Stimulated activated CD8-positive, alpha-beta memory T cell treated with anti-CD3 and anti-CD28 coated beads, Interleukin-12 subunit alpha, Interleukin-12 subunit beta, amount 100 ng/mL, for 24 hours (primary cell): ENCODE measurements around the gene GULP1.
"Not testable (repeated sequence)": the region's sequence is repeated elsewhere in the genome, so short reads cannot be mapped to it uniquely, and the experiment has no call there.

ENCODE experiments used
- DNase-seq: peaks from one replicate; pipeline ENCODE4 v3.0.0-alpha.2; 2020; ENCODE audit errors: extremely low read depth

The GULP1 gene

DNA sequence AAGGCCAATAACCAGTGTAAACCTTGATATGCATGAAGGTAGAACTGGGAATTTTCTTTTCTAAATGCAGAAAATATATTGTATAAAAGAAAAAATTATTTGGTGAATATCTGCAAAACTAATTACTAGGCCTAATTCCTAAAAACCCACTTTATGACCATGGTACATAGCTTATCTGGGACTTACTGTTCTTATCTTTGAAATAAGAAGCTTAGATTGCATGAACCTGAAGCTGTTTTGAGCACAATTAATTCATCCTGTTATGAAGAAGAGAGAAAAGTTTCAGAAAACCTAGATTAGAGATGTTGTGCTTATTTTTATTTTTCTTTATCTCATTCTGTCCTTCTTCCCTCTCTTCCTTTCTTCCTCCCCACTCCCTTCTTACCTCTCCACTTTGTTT is 235.0 kb downstream of the GULP1 start:
- no peak for DNase-seq

DNA sequence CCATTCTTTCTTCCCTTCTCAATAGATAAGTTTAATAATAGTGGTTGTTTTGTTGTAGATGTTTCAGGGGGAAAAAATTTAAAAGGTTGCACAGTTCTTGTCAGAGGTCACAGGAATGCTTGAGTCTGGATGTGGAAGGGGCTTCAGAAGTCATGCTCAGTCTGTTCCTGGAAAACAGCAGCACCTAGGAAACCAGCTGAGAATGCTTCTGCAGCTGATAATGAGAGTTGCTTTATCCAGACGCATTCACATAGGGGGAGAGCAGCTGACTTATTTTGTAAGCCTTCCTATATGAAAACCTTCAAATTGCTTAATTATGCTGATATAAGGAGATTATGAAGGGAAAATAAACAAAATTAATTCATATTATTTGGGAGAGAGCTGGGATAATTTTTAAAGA is 235.5 kb downstream of the GULP1 start:
- no peak for DNase-seq

DNA sequence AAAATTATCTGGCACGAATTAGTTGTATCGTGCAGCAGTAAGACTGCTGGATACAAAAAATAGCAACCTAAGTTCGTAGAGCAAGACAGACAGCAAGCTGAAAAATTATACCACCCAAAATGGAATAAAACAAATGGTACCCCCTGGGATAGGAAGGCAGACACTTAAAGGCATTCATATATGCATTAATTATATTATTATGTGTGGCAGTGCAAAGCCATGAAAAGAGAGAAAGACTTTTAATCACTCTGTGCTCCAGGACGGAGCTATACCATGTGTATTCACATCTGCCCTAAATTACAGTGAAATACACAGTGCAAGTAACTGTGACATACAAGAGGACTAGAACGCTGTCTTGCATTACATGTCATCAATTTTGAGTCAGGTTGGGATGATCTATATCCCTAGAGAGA is 235.9 kb downstream of the GULP1 start:
- no peak for DNase-seq

DNA sequence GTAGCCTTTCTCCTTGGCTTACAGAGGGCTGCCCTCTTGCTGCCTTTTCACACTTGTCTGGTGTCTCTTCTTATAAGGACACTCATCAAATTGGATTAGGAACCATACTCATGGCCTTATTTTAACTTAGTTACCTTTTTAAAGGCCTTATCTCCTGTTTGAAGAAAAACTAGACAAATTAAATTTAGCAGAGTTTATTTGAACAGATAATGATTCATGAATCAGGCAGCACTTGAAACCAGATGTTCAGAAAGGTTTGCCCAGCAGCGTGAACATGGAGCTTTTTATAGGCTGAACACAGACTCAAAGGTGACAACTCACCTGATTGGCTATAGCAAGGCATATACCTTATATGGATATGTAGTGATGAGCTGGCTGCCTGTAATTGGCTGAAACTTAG is 238.0 kb downstream of the GULP1 start:
- no peak for DNase-seq

DNA sequence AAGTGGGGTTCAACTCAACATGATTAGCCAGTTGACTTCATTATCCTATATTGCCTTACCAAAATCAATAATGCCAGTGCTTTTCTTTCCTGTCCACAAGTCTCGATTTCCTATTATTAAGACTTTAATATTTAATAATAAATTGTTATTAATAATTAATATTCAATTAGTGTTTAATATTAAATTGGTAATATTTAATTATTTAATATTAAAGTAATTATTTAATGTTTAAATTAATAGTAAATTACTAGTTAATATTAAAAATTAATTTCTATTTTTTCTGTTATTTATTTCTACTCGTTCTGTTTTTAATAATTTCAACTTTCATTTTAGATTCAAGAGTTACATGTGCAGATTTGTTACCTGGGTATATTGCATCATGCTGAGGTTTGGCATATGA is 243.2 kb downstream of the GULP1 start:
- DNase-seq: no peak

DNA sequence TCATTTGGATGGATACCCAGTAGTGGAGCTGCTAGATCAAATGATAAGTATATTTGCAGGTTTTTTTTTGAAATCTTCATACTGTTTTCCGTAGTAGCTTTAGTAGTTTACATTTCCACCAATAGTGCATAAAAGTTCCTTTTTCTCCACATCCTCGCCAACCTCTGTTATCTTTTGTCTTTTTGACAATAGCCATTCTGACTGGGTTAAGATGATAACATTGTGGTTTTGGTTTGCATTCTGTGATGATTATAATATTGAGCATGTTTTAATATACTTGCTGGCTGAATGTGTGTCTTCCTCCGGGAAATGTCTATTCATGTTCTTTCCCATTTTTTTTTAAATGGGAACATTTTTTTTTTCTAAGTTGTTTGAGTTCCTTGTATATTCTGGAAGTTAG is 260.0 kb downstream of the GULP1 start:
- DNase-seq: no peak

DNA sequence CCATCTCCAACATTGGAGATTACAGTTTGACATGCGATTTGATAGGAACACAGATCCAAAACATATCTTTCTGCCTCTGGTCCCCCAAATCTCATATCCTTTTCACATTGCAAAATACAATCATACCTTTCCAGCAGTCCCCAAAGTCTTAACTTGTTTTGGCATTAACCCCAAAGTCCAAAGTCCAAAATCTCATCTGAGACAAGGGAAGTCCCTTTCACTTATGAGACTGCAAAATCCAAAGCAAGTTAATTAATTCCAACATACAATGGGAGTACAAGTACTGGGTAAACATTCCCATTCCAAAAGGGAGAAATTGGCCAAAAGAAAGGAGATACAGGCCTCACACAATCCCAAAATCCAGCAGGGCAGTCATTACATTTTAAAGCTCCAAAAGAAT is 265.4 kb downstream of the GULP1 start:
- no peak for DNase-seq

DNA sequence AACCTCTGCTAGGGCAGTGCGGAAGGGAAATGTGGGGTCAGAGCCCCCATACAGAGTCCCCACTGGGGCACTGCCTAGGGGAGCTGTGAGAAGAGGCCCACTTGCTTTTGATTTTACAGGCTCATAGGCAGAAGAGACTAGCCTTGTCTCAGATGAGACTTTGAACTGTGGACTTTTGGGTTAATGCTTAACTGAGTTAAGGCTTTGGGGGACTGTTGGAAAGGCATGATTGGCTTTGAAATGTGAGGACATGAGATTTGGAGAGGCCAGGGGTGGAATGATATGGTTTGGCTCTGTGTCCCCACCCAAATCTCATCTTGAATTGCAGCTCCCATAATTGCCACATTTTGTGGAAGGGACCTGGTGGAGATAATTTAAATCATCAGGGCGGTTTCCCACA is 267.8 kb downstream of the GULP1 start:
- not testable (repeated sequence) for DNase-seq

DNA sequence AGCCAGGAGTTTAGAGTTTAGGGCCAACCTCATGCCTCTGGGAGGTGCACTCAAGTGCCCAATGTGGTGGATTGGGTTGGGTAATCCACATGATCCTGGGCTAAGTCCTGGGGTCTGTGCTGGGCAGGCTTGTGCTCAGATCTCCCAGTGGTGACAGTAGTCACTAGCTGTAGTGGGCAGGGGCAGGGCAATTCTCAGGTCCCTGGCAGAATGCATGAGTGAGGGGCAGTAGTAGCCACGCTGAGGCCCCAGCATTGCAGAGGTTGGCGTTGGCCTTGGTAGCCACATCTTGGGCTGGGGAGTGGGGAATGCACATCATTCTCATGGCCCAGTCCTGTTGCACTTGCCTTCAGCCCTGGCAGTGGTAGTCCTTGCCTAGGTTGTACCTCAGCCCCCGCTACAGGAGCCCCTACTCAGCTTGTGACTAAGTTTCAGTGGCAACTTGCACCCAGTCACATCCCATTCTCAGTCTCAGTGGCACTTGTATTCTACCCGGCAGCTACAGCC is 269.9 kb downstream of the GULP1 start:
- DNase-seq: no peak

DNA sequence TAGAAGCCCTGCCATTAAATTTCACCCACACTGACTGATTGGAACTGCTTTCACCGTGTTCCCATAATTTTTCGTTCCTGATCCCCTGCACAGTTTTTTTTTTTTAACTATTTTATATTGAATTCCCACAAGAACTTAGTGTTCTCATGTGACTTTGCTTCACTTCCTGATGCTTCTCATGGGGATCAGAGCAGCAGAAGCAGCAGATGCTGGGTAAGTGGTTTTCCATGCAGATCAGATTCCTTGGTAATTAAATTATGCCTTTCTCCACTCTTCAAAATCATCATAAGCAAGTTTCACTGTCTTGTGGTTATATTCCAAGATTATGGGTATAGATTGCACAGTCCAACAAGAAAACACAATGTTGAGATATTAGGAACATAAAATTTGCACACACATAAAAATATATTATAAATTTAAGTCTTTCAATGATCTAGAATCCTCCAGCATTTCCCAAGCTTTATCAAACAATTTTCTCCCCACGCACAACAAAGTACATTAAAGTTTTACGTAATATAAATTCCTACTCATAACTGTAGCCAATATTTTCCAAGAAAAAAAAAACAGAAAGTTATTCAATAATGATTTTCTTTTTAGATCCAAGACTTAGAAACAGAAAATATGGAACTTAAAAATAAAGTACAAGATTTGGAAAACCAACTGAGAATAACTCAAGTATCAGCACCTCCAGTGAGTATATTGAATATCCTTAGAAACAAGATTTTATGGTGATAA is 277.9 kb downstream of the GULP1 start:
- no peak for DNase-seq

DNA sequence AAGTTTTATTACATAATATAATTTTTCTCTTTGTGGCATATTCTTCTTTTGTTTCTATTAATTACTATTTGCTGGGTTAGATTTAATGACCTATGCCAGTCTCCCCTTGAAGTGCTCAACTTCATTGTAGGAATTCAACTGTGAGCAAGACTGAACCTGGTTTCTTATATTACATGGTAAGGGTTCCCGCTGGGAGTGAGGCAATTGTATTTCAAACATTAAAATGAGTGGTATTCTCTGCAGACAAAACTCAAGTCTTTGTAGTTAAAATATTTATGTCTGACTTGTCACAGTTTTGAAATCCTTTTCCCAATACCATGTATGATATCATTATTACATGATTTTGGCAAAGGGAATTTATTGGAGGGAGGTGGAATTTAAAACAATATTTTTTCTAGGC is 278.7 kb downstream of the GULP1 start:
- DNase-seq: no peak

DNA sequence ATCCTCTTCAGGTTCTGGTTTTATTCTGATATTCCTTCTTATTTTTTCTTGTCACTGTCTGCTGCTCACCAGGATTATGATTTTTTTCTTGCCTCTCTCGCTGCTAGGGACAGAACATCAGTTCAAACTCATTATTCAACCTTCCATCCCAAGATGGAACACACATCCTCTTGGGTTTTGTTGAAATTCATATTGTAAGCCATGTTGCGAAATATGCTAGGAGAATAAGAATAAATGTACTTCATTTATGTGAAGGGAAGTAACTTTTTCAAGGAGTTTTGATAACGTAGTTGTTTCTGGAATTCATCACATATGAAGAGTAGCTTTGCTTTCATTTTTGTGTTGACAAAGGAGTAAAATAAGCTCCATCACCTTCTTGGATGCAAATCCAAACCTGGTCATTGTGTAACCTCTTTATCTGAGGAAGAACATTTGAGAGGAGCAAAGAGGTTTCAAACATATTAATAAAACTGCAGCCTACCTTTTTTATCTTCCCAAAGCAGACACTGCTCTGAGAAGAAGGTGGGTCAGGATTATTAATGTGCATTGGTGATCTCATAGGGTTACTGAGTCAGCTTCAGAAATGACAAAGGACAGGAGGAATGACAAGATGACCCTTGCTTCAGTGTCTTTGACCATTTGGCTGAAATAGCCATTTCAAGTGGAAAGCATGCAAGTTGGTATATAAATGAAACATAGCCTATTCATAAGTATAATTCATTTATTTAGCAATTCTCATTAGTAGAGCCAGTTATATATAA is 280.0 kb downstream of the GULP1 start:
- DNase-seq: no peak

DNA sequence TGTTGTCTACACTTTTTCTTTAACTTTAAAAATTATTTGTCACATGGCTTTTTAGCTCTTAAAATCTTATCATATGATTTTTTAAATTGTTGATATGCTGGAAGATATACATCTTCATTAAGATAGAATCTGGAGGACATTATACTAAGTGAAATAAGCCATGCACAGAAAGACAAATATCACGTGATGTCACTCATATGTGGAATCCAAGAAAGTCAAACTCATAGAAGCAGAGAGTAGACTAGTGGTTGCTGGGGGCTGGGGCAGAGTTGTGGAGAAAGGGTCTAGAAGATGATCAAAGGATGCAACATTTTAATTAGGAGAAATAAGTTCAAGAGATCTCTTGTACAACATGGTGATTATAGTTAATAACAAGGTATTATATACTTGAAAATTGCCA is 280.9 kb downstream of the GULP1 start:
- no peak for DNase-seq

DNA sequence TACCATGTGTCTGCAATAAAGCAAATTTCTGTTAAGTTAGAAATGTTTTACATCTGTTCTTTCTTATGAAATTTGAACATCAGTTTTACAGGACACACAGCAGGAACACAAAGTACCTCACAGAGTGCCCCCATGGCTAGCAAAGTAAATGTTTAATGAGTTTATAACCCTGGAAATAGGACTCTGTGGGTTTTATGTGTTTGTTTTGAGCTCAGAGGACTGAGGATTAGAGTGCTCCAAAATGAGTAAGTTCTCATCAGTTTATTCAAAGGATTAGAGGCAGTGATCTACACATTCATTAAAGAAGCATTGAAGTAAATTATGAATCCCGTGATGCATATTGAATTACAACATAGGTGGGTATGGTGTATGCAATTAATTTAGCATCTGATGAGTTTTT is 281.8 kb downstream of the GULP1 start:
- DNase-seq: no peak

DNA sequence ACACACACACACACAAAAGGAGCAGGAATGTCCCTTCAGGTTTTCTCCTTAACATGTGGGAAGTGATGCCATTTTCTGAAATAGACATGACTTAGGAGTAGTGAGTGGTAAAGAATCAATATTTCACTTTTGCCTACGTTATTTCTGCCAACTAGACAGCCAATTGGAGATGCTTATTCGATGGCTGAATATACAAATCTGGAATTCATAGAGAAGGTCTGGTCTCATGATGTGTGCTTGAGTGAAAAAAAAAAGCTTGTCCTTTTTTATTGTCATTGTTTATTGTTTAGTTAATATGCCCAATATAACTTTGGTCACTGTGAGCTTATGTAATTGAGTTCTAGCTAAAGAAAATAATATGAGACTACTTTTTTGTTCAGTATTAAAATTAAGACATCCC is 284.3 kb downstream of the GULP1 start:
- DNase-seq: no peak

DNA sequence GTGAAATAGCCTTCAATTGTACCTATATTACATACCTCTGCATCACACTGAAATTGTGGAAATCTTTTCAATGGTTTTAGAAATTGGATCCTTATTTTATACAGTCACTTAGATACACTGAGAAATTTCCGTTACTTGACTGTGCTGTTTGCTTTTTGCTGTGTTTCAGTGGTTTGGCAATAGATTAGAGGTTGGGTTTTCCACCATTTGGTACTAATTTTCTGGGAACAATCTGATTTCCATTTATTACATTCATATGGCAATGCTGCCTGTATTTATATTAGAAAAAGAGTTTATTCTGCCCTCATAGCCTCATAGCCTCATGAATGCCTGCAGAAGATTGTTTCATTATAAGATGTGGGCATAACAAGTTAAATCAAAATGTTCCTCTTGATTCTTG is 285.0 kb downstream of the GULP1 start:
- no peak for DNase-seq

DNA sequence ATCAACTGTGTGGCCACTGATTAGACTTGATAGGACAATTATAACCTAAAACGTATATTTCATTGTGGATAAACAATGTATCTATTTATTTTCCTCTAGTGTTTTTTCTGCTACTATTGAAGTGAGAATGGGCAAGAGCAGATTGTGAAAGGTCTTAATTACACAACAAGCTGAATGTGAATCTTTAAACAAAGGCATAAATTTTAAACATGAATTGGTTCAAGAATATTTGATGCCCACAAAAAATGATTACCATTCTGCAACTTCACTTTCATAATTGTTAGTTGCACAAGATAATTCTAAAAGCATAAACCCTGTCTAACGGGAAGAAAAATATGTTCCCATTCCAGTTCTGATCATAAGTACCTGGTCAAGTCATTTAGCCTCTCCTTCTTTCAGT is 285.6 kb downstream of the GULP1 start:
- no peak for DNase-seq

DNA sequence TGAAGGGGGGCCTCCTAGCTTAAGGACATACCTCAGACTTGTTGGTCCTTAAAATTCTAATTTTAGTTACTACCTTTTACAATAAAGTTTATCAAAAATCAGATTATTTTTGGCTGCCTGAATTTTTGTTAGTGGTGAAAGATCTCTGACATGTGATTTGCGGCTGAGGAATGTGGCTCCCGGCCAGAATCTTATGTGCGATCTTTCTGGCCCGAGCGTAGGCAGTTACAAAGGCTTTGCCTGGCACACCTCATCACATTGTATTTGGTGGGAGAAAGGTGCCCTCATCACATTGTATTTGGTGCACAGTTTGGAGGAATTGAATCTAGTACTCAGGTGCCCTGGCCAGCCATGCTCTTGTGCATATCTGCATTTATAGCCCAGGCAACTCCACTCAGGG is 289.1 kb downstream of the GULP1 start:
- DNase-seq: no peak

DNA sequence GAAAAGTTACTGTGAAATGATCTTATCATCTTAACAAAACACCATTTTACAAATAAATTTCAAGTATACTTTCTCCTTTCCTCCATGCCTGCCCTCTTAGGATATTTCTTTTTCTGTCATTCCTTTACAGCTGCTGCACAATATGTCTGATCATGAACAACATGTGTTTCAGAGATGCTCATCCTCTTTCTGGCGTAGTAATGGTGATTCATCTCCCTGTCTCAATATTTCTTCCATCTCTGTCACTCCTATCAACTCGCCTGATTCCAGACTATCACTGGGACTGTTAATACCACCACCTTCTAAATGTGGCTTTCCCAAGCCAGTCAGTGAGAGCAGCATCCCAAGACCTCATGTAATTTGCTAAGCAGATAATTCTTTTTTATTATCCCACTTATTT is 290.5 kb downstream of the GULP1 start:
- DNase-seq: no peak

DNA sequence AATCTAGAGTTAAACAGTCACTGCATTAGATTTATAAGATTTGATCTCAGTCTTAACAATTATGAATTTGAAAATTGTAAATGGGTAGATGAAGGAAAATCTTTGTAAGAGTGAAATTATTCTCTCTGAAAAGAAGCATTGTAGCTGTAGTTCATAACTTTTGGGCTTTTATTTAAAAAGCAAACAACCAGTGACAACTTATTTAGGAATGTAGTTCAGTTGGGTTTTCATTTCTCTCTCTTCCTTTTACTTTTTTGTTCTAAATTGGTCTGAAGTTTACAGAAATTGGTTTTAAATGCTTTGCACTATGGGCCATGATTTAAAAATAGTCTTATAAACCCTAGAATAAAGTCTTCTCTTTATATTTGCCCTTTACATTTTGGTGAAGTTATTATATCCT is 296.6 kb downstream of the GULP1 start:
- no peak for DNase-seq

DNA sequence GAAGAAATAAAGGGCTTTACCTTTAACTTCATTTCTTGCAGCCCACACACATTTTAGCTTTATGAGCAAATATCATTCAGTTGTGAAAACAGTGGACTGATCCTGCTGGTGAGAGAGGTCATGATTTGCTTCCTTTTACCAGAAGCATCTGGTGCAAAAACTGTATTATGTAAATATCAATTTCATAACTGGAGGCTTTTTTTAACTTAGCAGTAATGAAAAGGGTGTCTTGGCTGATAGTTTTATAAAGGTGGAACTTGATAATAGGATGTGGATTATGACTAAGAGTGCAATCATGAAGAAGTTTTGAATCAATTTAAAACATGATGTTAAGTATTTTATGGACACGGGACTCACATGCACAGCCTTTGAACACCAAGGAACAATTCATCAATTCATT is 304.4 kb downstream of the GULP1 start:
- DNase-seq: no peak

DNA sequence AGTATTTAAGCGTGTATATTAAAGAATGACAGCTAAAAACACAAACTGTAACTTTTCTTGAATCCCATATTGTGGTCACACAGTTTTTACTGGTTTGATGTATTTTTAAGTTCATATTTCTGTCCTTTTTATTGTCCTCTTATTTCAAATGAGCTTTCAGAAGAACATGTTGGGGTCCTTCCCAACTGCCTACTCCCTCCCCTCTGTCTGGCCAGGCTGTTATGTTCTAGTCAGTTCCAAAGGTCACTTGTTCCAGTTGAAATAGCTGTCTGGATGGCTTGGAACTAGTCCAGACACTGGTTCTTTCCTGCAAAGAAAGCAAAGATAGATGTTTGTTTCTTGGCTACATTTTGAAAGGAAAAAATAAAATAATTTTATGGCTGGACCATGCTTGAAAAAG is 306.9 kb downstream of the GULP1 start:
- DNase-seq: no peak

DNA sequence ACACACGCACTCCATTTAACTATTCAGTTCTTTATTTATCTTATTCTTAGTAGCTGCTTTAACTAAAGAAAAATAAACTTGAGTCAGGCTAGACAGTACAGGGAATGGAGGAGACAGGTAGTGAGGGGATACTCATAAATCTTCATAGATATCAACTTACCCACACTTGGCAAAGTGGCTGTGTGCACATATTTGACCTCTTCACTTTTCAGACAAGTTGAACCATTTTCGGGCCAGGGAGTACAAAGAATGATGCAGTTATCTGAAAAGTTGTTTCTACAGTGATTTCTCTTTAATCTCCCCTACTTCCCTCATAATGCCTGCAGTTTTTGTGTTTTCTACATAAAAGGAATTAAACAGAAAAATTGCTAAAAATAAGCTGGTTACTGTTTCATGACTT is 307.5 kb downstream of the GULP1 start:
- no peak for DNase-seq
